ENCODE measurements around the gene PHACTR4. TPM values are rescaled to one million over a fixed set of nuclear protein-coding genes. Genes with fewer than 3 reads are reported as not detected.

The PHACTR4 gene
- total and polyA plus RNA-seq, 12 donors: 12.0 to 44.8 (median 23.0) TPM

DNA sequence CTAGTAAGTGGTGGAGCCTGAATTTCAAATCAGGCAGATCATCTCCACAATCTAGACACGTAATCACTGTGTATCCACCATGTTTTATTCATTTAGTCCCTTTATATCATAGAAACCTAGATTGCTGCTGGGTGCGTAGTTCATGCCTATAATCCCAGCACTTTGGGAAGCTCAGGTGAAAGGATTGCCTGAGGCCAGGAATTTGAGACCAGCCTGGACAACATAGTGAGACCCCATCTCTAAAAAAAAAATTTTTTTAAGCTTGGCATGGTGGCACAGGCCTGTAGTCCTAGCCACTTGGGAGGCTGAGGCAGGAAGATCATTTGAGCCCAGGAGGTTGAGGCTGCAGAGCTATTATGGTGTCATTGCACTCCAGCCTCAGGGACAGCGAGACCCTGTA is 30.6 kb upstream of the PHACTR4 start:
- peaks cover 0 to 25% of the 10 kb centered on the region in 2 donors for H3K36me3 ChIP-seq (replicated peaks in 1 of 2)
- intact Hi-C loops (cut with DNase I): loop anchor here in 1 of 2 donors (10.0 kb wide), 1 partner anchor 74 kb away; no protein-coding TSS in a partner anchor
- WGBS, 4 donors: 96 to 97% (median 97%) methylated on average over 3 of the region's 3 CpGs
- H3K9me3 ChIP-seq (replicated peaks in 1 of 3): no peaks in the 10 kb centered on the region
- no peak for DNase-seq
- no peaks in the 10 kb centered on the region for H3K4me1 ChIP-seq (replicated peaks in 1 of 2)
- no peak overlapping the region for H3K27ac ChIP-seq
- no peaks in the 10 kb centered on the region for H3K27me3 ChIP-seq
- no peak overlapping the region for H3K4me3 ChIP-seq
- TF ChIP-seq, protein P1, sequence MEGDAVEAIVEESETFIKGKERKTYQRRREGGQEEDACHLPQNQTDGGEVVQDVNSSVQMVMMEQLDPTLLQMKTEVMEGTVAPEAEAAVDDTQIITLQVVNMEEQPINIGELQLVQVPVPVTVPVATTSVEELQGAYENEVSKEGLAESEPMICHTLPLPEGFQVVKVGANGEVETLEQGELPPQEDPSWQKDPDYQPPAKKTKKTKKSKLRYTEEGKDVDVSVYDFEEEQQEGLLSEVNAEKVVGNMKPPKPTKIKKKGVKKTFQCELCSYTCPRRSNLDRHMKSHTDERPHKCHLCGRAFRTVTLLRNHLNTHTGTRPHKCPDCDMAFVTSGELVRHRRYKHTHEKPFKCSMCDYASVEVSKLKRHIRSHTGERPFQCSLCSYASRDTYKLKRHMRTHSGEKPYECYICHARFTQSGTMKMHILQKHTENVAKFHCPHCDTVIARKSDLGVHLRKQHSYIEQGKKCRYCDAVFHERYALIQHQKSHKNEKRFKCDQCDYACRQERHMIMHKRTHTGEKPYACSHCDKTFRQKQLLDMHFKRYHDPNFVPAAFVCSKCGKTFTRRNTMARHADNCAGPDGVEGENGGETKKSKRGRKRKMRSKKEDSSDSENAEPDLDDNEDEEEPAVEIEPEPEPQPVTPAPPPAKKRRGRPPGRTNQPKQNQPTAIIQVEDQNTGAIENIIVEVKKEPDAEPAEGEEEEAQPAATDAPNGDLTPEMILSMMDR (IDR thresholded peaks at IDR 0.05): no peak
- TF ChIP-seq POLR2A (IDR thresholded peaks at IDR 0.05): no peak

DNA sequence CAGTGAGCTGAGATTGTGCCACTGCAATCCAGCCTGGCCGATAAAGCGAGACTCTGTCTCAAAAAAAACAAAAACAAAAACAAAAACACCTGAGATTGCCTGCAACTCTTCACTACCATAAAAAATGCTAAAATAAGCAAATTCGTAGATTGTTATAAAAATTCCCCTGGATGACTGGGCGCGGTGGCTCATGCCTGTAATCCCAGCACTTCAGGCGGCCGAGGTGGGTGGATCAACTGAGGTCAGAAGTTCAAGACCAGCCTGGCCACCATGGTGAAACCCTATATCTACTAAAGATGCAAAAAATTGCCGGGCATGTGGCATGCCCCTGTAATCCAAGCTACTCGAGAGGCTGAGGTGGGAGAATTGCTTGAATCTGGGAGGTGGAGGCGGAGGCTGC is 30.0 kb upstream of the PHACTR4 start:
- H3K4me1 ChIP-seq (replicated peaks in 1 of 2): no peaks in the 10 kb centered on the region
- TF ChIP-seq, protein P1 (IDR thresholded peaks at IDR 0.05): no peak
- no peak for TF ChIP-seq POLR2A (IDR thresholded peaks at IDR 0.05)
- intact Hi-C loops (cut with DNase I): loop anchor here in 1 of 2 donors (10.0 kb wide), 1 partner anchor 75 kb away; no protein-coding TSS in a partner anchor

DNA sequence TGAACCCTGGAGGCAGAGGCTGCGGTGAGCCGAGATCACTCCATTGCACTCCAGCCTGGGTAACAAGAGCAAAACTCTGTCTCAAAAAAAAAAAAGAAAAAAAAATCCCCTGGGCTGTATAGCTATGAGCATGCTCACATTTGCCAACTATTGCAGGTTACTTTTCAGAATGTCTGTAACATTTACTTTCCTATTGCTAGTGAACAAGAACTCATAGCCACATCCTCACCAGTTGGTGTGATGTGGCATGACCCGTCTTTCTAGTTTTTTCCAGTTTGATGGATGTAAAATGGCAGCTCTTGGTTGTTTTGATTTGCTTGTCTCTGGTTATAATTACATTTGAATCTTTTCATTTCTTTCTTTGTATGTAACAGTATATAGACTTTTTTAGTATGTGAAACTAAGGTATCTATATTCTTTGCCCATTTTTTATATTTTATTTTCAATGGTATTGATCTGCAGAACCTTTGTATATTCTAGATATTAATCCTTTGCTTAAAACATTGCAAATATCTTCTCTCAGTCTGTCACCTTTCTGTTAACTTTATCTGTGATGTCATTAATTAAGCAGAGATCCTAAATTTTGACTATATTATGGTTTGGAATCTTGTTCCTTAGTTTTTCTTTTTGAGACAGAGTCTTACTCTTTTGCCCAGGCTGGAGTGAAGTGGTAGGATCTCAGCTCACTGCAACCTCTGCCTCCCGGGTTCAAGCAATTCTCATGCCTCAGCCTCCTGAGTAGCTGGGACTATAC is 29.1 kb upstream of the PHACTR4 start:
- DNase-seq: no peak
- TF ChIP-seq, protein P1 (IDR thresholded peaks at IDR 0.05): no peak
- TF ChIP-seq POLR2A (IDR thresholded peaks at IDR 0.05): no peak
- intact Hi-C loops (cut with DNase I): no loop called here

More for the DNA sequence above, 30.0 kb upstream of the PHACTR4 start:
- Histone ChIP-seq H3K36me3 (replicated peaks in 1 of 2) (peaks cover 0 to 18% of the 10 kb centered on the region in 2 donors), H3K27ac (no peak overlapping the region), H3K4me3 (no peak overlapping the region), H3K9me3 (replicated peaks in 1 of 3) (no peaks in the 10 kb centered on the region), H3K27me3 (no peaks in the 10 kb centered on the region)
- no peak for DNase-seq
- WGBS, 4 donors: 85 to 90% (median 89%) methylated on average over 10 of the region's 10 CpGs

DNA sequence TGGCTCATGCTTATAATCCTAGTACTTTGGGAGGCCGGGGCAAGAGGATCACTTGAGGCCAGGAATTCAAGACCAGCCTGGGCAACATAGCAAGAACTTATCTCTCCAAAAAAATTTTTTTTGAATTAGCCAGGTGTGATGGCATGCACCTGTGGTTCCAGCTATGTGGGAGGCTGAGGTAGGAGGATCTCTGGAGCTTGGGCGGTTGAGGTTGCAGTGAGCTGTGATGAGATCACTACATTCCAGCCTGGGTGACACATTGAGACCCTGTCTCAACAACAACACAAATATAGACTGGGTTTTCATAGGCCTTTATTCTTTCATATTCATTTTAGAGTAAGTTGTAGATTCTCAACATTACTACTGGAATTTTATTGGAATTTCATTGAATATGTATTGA is 27.9 kb upstream of the PHACTR4 start:
- Histone ChIP-seq H3K27ac (no peak overlapping the region), H3K4me3 (no peak overlapping the region), H3K36me3 (replicated peaks in 1 of 2) (no peaks in the 10 kb centered on the region), H3K9me3 (replicated peaks in 1 of 3) (no peaks in the 10 kb centered on the region), H3K27me3 (no peaks in the 10 kb centered on the region), H3K4me1 (replicated peaks in 1 of 2) (no peaks in the 10 kb centered on the region)
- DNase-seq: no peak
- no peak for TF ChIP-seq POLR2A (IDR thresholded peaks at IDR 0.05)
- TF ChIP-seq, protein P1 (IDR thresholded peaks at IDR 0.05): no peak
- 85 to 98% (median 89%) methylated on average over 2 of the region's 2 CpGs for WGBS, 4 donors
- intact Hi-C loops (cut with DNase I): no loop called here

More for the DNA sequence above, 29.1 kb upstream of the PHACTR4 start:
- Histone ChIP-seq H3K4me1 (replicated peaks in 1 of 2) (no peaks in the 10 kb centered on the region), H3K4me3 (no peak overlapping the region), H3K9me3 (replicated peaks in 1 of 3) (no peaks in the 10 kb centered on the region), H3K36me3 (replicated peaks in 1 of 2) (peaks cover 0 to 10% of the 10 kb centered on the region in 2 donors), H3K27me3 (no peaks in the 10 kb centered on the region), H3K27ac (no peak overlapping the region)
- 79 to 89% (median 86%) methylated on average over 4 of the region's 4 CpGs for WGBS, 4 donors

All from adrenal gland (tissue), 12 donors.